ENCODE results near the gene UBE2L3.

The UBE2L3 gene

DNA sequence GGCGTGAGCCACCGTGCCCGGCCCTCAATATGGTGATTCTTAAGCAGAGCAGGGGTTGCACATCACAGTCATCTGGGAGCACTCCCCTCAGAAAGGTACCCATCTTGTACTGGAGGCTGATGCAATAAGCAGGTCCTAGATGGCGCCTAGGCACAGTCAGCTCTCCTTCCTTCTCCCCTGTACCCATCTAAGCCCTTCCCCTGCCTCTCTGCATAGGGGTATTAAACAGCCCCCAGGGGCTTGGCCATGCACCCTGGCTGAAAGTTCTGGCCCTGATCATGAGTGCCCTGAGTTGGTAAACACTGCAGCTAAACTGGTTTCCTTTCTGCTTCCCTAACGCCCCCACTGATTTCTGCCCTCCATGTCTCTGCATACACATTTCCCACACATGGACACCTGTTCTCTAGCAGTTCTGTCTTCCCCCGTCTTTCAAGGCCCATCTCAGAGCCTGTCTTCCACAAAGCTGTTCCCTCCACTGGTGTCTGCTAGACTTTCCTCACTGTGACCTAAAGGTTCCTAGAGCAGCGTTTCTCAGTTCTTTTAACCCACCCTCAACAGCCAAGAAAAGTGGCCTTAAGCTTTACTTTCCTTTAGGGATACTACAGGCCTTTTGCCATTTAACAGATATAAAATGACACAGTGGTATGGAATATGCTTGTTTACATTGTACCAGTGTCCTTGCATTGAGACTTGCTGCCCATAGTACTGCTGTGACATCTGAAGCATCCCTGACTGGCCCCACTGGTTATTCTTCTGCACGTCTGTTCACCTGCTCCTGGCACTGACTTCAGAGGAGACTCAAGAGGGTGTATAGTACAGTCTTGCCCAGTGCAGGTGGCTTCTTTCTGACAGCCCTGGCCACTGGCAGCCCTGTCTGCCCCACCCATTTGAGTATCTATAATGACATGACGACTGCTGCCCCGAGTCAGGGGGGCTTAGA, 15.6 kb downstream of the UBE2L3 start:
- Histone ChIP-seq H3K9ac (ENCODE audit: low read length) (no peak overlapping the region), H3K27me3 (ENCODE audit: low read length) (no peaks in the 10 kb centered on the region), H3K4me2 (ENCODE audit: low read depth, low read length, poor library complexity, severe bottlenecking) (no peak overlapping the region), H4K20me1 (ENCODE audit: low read depth, low read length) (no peaks in the 10 kb centered on the region), H3F3A (ENCODE audit: insufficient read depth) (peaks cover 8% of the 10 kb centered on the region; the same call in 1 of the 2 replicates), H3K9me2 (replicated peaks; ENCODE audit: insufficient read depth, low read length) (no peaks in the 10 kb centered on the region), H3K36me3 (ENCODE audit: low read length) (no peaks in the 10 kb centered on the region), H3K9me3 (ENCODE audit: insufficient read depth, low read length) (no peaks in the 10 kb centered on the region), H3K27ac (ENCODE audit: low read depth, low read length) (no peak overlapping the region), H2AFZ (ENCODE audit: low read depth, low read length, severe bottlenecking) (no peak overlapping the region), H3K79me2 (ENCODE audit: insufficient read depth, low read length) (peaks cover 82% of the 10 kb centered on the region), H3K4me3 (ENCODE audit: insufficient read depth, low read length, poor library complexity, severe bottlenecking) (no peak overlapping the region)
- TF ChIP-seq, protein P1, sequence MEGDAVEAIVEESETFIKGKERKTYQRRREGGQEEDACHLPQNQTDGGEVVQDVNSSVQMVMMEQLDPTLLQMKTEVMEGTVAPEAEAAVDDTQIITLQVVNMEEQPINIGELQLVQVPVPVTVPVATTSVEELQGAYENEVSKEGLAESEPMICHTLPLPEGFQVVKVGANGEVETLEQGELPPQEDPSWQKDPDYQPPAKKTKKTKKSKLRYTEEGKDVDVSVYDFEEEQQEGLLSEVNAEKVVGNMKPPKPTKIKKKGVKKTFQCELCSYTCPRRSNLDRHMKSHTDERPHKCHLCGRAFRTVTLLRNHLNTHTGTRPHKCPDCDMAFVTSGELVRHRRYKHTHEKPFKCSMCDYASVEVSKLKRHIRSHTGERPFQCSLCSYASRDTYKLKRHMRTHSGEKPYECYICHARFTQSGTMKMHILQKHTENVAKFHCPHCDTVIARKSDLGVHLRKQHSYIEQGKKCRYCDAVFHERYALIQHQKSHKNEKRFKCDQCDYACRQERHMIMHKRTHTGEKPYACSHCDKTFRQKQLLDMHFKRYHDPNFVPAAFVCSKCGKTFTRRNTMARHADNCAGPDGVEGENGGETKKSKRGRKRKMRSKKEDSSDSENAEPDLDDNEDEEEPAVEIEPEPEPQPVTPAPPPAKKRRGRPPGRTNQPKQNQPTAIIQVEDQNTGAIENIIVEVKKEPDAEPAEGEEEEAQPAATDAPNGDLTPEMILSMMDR (IDR thresholded peaks at IDR 0.05; ENCODE audit: insufficient read depth, low read length, poor library complexity, severe bottlenecking): no peak
- no peak for TF ChIP-seq EZH2phosphoT487 (conservative IDR thresholded peaks at IDR 0.05; ENCODE audit: low read length)

DNA sequence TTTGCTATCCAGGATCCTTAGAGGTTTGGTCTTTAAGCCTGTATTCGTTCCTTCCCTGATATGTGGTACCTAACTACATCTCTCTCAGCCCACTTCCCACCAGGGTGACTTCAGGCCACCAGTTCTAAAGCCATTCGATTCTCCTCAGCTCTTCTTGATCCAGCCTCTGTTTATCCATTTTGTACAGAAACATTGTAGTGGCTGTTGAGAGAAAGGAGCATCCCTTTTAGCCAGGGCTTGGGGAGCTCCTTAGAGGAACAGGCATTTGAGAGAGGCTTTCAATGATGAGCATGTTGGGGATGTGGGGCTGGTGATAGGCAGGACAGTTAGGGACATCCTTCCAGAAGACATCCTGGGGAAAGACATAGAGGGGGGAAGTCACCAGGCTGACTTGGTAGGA, 17.9 kb downstream of the UBE2L3 start:
- Histone ChIP-seq H3K9ac (ENCODE audit: low read length) (no peak overlapping the region), H3F3A (ENCODE audit: insufficient read depth) (peaks cover 10% of the 10 kb centered on the region; the same call in 1 of the 2 replicates), H2AFZ (ENCODE audit: low read depth, low read length, severe bottlenecking) (no peak overlapping the region), H3K27ac (ENCODE audit: low read depth, low read length) (no peak overlapping the region), H4K20me1 (ENCODE audit: low read depth, low read length) (no peaks in the 10 kb centered on the region), H3K9me3 (ENCODE audit: insufficient read depth, low read length) (no peaks in the 10 kb centered on the region), H3K9me2 (replicated peaks; ENCODE audit: insufficient read depth, low read length) (no peaks in the 10 kb centered on the region), H3K4me2 (ENCODE audit: low read depth, low read length, poor library complexity, severe bottlenecking) (no peak overlapping the region), H3K36me3 (ENCODE audit: low read length) (no peaks in the 10 kb centered on the region), H3K4me3 (ENCODE audit: insufficient read depth, low read length, poor library complexity, severe bottlenecking) (no peak overlapping the region), H3K79me2 (ENCODE audit: insufficient read depth, low read length) (peaks cover 76% of the 10 kb centered on the region), H3K27me3 (ENCODE audit: low read length) (no peaks in the 10 kb centered on the region)
- no peak for TF ChIP-seq EZH2phosphoT487 (conservative IDR thresholded peaks at IDR 0.05; ENCODE audit: low read length)
- TF ChIP-seq, protein P1 (IDR thresholded peaks at IDR 0.05; ENCODE audit: insufficient read depth, low read length, poor library complexity, severe bottlenecking): no peak

DNA sequence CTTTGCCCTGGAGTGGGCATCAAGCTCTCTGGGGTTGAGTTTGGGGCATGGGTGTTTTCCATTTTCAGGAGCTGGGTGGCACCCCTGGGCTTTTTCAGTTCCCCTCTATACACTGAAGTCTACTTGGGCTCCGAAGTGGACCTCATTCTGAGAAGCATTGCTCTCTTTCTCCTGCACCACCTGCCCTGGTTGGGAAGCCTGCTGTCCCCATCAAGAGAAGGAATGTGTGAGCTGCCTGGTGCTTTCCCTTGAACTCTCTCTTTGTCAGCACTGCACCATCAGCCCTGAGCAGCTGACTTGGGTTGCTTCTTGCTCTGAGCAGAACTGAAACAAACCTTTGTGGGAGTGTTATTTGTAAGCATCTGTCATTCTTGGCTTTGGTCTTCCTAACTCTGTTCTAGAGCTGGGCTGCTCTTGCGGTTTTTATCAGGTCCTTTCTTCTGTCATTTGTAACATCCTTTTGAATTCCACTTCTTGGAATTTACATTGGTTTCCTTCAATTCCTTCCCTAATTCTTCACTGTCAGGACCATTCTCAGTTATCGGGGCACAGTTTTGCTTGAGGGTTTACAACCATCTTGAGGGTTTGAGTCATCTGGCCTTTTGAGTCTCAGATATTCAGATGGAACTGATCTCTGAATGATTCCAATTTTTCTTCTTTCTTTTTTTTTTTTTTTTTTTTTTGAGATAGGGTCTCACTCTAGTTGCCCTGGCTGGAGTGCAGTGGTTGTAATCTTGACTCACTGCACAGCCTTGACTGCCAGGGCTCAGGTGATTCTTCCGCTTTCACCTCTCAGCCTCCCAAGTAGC, 20.5 kb downstream of the UBE2L3 start:
- no peak overlapping the region for H2AFZ ChIP-seq (ENCODE audit: low read depth, low read length, severe bottlenecking)
- H3K27ac ChIP-seq (ENCODE audit: low read depth, low read length): peak overlapping the region; percentile 74
- no peaks in the 10 kb centered on the region for H4K20me1 ChIP-seq (ENCODE audit: low read depth, low read length)
- TF ChIP-seq, protein P1 (IDR thresholded peaks at IDR 0.05; ENCODE audit: insufficient read depth, low read length, poor library complexity, severe bottlenecking): no peak
- no peak for TF ChIP-seq EZH2phosphoT487 (conservative IDR thresholded peaks at IDR 0.05; ENCODE audit: low read length)
- H3F3A ChIP-seq (ENCODE audit: insufficient read depth): peaks cover 10% of the 10 kb centered on the region; the same call in 1 of the 2 replicates
- no peak overlapping the region for H3K9ac ChIP-seq (ENCODE audit: low read length)
- H3K9me3 ChIP-seq (ENCODE audit: insufficient read depth, low read length): no peaks in the 10 kb centered on the region
- peak overlapping the region; percentile 26 for H3K4me2 ChIP-seq (ENCODE audit: low read depth, low read length, poor library complexity, severe bottlenecking)
- no peak overlapping the region for H3K4me3 ChIP-seq (ENCODE audit: insufficient read depth, low read length, poor library complexity, severe bottlenecking)
- H3K36me3 ChIP-seq (ENCODE audit: low read length): no peaks in the 10 kb centered on the region
- H3K9me2 ChIP-seq (replicated peaks; ENCODE audit: insufficient read depth, low read length): no peaks in the 10 kb centered on the region
- no peaks in the 10 kb centered on the region for H3K27me3 ChIP-seq (ENCODE audit: low read length)
- peaks cover 77% of the 10 kb centered on the region for H3K79me2 ChIP-seq (ENCODE audit: insufficient read depth, low read length)
